ENCODE data around the gene SLC29A4. TPM values are rescaled to one million over a fixed set of nuclear protein-coding genes. Genes with fewer than 3 reads are reported as not detected.

The SLC29A4 gene
- total and polyA plus RNA-seq, 2 of the 13 experiments (the other 11 are each of a cell fraction or from before 2014, with no cell fraction given): 29.7 to 31.7 TPM

DNA sequence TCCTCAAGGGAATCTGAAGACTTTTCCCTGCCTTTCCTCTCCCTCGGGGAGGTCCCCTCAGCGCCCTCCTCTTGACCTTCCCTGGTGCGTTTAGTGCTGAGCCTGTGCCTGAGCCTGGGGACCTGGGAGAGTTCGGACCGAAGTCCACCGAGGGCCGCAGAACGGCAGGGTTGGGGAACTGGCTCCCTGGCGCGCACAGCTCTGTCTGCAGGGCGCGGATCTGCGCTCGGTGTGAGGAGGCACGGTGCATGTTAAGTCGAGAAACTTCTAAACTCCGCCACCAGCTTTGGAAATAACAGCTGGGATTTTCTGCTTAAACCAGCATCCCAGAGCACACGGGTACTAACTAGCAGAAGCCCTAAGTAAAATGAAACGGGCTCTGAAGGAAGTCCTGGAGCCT, 44.2 kb upstream of the SLC29A4 start (continued):
- TF ChIP-seq E2F2 (CRISPR knock-in tag; IDR thresholded peaks at IDR 0.05; ENCODE audit: borderline replicate concordance): no peak
- no peak for TF ChIP-seq SMYD3 (CRISPR knock-in tag; IDR thresholded peaks at IDR 0.05)
- TF ChIP-seq, protein P1, sequence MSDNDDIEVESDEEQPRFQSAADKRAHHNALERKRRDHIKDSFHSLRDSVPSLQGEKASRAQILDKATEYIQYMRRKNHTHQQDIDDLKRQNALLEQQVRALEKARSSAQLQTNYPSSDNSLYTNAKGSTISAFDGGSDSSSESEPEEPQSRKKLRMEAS (IDR thresholded peaks at IDR 0.05): peak; percentile 48; the same call in 1 of the 2 replicates
- no peak for TF ChIP-seq CAMTA2 (CRISPR knock-in tag; IDR thresholded peaks at IDR 0.05; ENCODE audit: borderline replicate concordance)
- TF ChIP-seq SRY (CRISPR knock-in tag; IDR thresholded peaks at IDR 0.05): no peak
- no peak for TF ChIP-seq MAFK (conservative IDR thresholded peaks at IDR 0.05 in 1 of 2, IDR thresholded peaks at IDR 0.05 in 1 of 2; ENCODE audit: low read length in 2 of 2)
- no peak for TF ChIP-seq ZNF672 (CRISPR knock-in tag; IDR thresholded peaks at IDR 0.05)
- TF ChIP-seq ZFX (CRISPR knock-in tag; IDR thresholded peaks at IDR 0.05; ENCODE audit: low read depth): peak; percentile 64
- TF ChIP-seq, protein P2, sequence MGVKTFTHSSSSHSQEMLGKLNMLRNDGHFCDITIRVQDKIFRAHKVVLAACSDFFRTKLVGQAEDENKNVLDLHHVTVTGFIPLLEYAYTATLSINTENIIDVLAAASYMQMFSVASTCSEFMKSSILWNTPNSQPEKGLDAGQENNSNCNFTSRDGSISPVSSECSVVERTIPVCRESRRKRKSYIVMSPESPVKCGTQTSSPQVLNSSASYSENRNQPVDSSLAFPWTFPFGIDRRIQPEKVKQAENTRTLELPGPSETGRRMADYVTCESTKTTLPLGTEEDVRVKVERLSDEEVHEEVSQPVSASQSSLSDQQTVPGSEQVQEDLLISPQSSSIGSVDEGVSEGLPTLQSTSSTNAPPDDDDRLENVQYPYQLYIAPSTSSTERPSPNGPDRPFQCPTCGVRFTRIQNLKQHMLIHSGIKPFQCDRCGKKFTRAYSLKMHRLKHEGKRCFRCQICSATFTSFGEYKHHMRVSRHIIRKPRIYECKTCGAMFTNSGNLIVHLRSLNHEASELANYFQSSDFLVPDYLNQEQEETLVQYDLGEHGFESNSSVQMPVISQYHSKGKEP (CRISPR knock-in tag; IDR thresholded peaks at IDR 0.05): no peak
- no peak for TF ChIP-seq IRX3 (CRISPR knock-in tag; IDR thresholded peaks at IDR 0.05; ENCODE audit: borderline replicate concordance, low read depth)
- no peak for TF ChIP-seq ZNF782 (CRISPR knock-in tag; IDR thresholded peaks at IDR 0.05; ENCODE audit: borderline replicate concordance)
- TF ChIP-seq DNMT3B (CRISPR knock-in tag; conservative IDR thresholded peaks at IDR 0.05): no peak
- no peak for TF ChIP-seq CEBPG (CRISPR knock-in tag; IDR thresholded peaks at IDR 0.05)
- TF ChIP-seq, protein P3, sequence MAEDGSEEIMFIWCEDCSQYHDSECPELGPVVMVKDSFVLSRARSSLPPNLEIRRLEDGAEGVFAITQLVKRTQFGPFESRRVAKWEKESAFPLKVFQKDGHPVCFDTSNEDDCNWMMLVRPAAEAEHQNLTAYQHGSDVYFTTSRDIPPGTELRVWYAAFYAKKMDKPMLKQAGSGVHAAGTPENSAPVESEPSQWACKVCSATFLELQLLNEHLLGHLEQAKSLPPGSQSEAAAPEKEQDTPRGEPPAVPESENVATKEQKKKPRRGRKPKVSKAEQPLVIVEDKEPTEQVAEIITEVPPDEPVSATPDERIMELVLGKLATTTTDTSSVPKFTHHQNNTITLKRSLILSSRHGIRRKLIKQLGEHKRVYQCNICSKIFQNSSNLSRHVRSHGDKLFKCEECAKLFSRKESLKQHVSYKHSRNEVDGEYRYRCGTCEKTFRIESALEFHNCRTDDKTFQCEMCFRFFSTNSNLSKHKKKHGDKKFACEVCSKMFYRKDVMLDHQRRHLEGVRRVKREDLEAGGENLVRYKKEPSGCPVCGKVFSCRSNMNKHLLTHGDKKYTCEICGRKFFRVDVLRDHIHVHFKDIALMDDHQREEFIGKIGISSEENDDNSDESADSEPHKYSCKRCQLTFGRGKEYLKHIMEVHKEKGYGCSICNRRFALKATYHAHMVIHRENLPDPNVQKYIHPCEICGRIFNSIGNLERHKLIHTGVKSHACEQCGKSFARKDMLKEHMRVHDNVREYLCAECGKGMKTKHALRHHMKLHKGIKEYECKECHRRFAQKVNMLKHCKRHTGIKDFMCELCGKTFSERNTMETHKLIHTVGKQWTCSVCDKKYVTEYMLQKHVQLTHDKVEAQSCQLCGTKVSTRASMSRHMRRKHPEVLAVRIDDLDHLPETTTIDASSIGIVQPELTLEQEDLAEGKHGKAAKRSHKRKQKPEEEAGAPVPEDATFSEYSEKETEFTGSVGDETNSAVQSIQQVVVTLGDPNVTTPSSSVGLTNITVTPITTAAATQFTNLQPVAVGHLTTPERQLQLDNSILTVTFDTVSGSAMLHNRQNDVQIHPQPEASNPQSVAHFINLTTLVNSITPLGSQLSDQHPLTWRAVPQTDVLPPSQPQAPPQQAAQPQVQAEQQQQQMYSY (CRISPR knock-in tag; IDR thresholded peaks at IDR 0.05): no peak
- no peak for TF ChIP-seq ZNF709 (CRISPR knock-in tag; IDR thresholded peaks at IDR 0.05)
- no peak for TF ChIP-seq NAIF1 (CRISPR knock-in tag; IDR thresholded peaks at IDR 0.05; ENCODE audit: borderline replicate concordance)
- no peak for TF ChIP-seq SIX4 (CRISPR knock-in tag; IDR thresholded peaks at IDR 0.05)
- TF ChIP-seq ZSCAN31 (CRISPR knock-in tag; IDR thresholded peaks at IDR 0.05; ENCODE audit: low read depth): no peak
- TF ChIP-seq SMAD3 (CRISPR knock-in tag; IDR thresholded peaks at IDR 0.05): no peak
- TF ChIP-seq, protein P4, sequence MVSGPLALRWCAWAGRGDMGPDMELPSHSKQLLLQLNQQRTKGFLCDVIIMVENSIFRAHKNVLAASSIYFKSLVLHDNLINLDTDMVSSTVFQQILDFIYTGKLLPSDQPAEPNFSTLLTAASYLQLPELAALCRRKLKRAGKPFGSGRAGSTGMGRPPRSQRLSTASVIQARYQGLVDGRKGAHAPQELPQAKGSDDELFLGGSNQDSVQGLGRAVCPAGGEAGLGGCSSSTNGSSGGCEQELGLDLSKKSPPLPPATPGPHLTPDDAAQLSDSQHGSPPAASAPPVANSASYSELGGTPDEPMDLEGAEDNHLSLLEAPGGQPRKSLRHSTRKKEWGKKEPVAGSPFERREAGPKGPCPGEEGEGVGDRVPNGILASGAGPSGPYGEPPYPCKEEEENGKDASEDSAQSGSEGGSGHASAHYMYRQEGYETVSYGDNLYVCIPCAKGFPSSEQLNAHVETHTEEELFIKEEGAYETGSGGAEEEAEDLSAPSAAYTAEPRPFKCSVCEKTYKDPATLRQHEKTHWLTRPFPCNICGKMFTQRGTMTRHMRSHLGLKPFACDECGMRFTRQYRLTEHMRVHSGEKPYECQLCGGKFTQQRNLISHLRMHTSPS (CRISPR knock-in tag; IDR thresholded peaks at IDR 0.05; ENCODE audit: low read depth): no peak
- no peak for TF ChIP-seq NCOA1 (CRISPR knock-in tag; IDR thresholded peaks at IDR 0.05)
- TF ChIP-seq, protein P5, sequence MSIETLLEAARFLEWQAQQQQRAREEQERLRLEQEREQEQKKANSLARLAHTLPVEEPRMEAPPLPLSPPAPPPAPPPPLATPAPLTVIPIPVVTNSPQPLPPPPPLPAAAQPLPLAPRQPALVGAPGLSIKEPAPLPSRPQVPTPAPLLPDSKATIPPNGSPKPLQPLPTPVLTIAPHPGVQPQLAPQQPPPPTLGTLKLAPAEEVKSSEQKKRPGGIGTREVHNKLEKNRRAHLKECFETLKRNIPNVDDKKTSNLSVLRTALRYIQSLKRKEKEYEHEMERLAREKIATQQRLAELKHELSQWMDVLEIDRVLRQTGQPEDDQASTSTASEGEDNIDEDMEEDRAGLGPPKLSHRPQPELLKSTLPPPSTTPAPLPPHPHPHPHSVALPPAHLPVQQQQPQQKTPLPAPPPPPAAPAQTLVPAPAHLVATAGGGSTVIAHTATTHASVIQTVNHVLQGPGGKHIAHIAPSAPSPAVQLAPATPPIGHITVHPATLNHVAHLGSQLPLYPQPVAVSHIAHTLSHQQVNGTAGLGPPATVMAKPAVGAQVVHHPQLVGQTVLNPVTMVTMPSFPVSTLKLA (IDR thresholded peaks at IDR 0.05): no peak
